GM19395 (cell line): ENCODE measurements around the gene CASP4.
"Not testable (repeated sequence)": the region's sequence is repeated elsewhere in the genome, so short reads cannot be mapped to it uniquely, and the experiment has no call there.

Experiments used
- ATAC-seq: cut with Tn5 transposase; IDR thresholded peaks from one replicate; pipeline ENCODE4 v1.9.1; 2021; ENCODE audit warnings: mild to moderate bottlenecking, moderate library complexity; ENCODE audit not compliant: unreplicated experiment

Gene CASP4

DNA sequence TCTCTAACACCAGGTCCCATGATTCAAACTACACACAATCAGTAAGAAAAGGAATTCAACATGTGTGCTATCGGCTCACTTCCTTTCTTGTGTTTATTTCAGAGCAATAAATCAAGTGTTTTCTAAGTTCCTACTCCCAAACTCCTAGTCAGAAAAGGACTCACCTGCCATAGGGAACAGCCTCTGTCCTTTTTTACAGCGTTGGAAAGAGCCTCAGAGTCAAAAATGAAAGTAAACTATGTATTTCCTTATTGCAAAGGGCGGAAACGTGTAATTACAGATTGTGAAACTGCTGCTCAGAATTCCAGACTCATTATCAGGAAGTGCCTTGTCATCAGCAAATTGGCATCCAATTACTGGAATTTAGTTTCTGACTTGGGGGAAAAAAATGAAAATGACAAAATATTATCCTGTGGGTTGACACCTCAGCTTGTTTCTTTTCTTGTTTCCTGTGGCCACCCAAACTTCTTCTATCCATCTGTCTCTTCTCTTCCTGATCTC, at the start of gene CASP4:
CASP4 (minus strand) TSS at position 220 of the 501 bp plus-strand sequence; CDS start at position 171, 49 bp downstream.
- peak; percentile 93 for ATAC-seq

DNA sequence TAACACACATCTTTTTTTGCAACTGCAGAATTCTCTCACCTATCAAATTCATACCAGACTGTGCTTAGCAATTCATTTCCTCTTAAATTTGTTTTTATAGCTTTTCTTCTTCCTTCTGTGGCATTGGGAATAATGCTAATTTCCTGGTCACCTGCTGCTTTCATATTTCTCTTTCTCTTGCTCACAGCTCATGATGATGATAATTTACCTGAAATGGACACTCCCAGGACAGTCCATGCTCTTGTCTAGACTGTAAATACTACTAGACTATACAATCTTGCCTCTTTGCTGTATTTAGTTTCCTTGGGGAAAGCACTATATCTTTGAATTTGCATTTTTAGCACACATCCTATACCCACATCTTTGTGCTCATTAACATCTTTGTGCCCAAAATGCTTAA, 39.1 kb upstream of the CASP4 start:
- ATAC-seq = no peak

DNA sequence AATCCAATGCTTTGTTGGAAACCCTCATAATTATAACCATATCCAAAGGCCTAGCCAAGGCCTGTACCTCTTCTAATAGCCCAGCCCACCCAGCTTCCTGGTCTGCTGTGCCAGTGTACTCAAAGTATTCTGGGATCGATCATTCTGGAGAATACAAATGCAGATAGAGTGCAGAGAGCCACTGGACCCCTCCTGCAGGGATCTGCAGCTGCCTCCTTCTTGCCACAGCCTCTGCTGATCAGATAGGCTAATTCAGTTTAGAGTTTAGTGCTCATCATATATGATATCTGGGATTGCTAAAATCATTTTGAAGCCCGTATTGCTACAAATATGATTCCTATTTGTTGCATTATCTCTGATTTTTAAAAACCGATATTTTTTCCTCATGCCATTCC, 37.1 kb upstream of the CASP4 start:
- no peak for ATAC-seq

DNA sequence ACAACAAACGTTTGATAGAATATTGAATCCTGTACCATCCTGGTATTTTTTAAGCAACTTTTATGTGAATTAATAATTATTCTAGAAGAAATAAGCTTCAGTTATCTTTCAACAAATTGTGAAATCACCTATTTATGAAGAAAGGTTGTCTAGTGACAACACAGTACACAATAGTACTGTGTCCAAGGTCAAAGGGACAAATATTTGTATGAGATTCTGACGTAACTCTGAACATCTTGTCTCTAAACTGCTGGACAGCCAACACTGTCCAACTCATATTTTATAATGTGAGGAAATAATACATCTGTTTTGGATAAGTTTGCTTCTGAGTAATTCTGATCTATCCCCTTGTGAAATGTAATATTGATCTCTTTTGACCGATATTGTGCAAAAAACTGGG, 35.6 kb upstream of the CASP4 start:
- ATAC-seq = no peak

DNA sequence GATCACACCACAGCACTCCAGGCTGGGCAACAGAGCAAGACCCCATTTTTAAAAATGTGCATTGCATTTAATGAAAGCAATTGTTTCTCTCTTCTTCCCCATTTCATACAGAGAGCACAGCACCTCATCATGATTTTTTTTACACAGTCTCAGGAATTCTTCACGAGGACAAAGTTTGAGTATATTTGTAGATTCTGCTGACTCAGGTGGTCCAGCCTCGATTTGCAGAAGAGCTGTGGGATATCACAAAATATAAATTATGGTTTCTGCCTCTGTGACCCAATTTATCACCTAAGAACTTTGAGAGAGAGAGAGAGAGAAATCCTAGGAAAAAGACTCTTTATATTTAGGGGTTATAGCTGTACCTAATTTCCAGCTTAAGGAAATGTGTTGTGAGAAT, 34.8 kb upstream of the CASP4 start:
- ATAC-seq = no peak

DNA sequence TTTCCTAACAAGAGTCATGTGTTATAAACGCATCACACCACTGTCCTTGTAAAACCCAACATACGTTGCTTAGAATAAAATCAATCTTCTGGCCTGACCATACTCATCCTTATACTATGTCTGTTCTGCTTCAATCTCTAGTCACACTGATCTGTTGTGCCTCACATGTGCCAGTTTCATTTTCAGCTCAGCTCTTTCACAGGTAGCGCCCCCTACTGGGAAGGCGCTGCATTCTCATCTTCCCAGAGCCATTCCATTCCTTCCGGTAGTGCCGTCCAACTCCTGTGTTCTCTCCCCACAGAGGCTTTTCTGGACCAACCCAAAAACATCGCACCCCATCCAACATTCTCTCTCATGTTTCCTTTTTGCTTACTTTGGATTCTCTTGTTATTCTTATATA, 32.4 kb upstream of the CASP4 start:
- peak; percentile 88 for ATAC-seq

DNA sequence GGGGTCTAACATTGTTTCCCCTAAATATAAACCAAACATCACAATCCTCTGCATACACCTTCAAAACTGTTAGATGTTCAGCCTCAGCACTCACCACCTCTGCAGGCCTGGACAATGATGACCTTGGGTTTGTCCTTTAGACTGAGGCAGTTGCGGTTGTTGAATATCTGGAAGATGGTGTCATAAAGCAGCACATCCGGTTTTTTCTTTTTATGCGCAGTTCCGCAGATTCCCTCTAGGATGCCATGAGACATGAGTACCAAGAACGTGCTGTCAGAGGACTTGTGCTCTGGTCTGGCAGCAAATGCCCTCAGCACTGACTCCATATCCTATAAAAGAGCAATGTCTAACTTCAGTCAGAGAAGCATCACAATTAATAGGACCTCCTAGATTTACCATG, 31.8 kb upstream of the CASP4 start:
- no peak for ATAC-seq

DNA sequence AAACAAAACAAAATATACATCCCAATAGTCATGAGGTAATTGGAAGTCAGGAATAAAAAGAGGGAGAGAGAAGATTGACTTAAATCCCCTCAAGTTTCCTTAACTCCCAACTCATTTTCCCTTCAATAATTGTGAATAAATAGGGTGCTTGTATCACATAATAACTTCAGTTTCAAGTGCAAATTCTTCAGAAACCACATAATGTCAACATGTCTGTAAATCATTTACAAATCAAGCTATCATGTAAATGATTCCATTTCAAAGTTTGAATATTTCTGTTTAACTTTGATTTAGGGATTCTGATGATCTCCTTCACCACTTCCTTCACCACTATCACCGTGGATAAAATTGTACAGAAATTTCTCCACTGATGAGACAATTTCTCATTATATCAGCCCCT, 31.3 kb upstream of the CASP4 start:
- no peak for ATAC-seq

DNA sequence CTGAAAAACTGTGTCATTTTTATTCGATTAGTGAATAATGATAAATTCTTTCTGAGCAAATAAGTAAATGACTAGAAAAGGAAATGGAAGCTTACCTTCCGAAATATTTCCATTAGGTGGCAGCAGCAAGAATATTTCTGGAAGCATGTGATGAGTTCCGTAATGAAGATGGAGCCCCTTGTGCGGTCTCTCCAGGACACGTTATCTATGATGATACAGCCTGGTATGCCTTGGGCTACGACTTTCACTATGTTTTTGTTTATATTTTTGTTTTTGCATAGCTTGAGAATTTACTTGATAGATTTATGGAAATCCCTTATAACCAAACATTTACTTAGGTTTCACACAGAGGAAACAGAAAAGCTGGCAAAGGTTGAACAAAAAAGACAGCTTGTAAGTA, 28.9 kb upstream of the CASP4 start:
- ATAC-seq = no peak

DNA sequence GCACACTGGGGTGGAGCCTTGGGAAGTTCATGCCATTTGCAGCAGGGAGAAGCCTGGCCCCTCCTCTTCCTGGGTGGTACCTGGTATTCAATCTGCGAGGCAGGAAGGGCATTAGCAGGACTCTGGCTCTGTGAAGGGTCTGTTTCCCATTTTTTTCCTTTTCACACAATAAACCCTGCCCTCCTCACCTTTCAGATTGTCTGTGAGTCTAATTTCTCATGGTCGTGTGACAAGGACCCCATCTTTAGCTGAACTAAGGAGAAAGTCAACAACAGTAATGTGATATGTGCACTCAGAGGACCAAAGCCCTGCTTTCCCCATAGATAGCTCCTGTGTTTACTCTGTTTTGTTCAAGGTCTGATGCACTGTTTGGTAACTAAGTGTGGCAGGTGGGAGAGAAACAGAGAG, 26.6 kb upstream of the CASP4 start:
- no peak for ATAC-seq

DNA sequence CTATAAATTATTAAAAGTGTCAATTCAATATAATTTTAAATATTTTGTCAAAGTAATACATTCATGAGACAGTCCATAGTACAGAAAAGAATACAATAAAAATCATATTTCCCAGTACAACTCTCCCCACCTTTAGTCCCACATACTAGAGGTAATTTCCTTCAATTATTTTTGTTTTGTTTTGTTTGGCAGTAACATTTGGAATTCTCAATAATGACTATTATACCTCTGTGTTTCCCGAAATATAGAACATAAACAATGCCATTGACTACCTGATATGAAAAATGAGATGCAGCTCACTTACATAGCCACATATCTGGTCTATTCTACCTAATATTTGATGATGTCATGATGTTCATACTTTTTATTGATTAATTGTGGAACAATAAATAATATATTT, 24.4 kb upstream of the CASP4 start:
- no peak for ATAC-seq

DNA sequence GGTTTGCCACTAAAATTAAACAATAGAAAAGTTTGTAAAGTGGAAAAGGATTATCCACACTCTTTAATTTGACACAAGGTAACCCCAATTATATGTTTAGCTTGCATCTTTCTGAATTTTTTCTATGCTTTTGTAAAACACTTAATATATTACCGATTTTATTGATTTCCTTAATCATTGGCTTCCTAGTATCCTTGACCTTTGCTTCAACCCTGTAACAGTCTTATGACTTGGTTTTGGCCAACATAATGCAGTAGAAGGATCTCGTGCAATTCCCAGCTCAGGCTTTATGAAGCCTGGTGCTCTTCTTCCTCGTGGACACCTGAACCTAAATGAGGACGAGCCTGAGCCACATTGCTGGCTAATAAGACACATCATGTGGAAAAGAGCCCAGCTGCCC, 23.6 kb upstream of the CASP4 start:
- ATAC-seq = no peak

DNA sequence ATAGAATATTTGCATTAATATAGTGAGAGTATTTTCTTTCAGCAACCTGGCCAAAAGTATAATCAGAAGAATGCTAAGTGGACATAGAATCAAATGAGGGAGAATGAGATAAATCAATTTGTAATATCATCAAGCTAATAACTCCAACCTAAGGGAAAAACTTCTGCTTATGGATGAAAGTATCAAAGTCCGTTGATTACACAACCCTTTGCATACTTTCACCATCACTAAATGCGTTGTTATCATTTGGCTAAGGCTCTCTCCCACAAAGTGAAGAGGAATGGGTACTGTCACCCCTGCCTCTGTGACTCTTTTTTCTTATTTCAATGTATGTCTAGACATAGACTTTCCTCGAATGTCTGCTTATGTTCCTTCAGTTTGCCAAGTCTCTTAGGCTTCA, 16.4 kb upstream of the CASP4 start:
- no peak for ATAC-seq

DNA sequence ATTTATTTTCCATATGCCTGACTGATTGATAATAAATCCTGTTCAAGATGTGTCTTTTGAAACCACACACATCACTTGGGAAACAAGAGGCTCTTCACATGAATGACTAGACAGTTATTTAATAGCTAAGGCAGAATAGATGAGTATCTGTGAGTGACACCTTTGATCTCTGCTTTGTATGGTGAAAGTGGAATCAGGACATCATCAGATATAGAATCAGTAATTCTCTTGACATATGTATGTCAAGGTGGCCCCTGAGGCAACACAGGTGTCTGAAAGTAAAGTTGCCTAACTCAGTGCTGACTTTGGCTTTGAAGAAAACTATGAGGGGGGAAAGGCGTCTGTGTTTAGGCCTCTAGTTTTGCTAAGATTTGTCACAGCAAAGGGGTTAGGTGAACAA, 11.5 kb upstream of the CASP4 start:
- ATAC-seq = no peak

DNA sequence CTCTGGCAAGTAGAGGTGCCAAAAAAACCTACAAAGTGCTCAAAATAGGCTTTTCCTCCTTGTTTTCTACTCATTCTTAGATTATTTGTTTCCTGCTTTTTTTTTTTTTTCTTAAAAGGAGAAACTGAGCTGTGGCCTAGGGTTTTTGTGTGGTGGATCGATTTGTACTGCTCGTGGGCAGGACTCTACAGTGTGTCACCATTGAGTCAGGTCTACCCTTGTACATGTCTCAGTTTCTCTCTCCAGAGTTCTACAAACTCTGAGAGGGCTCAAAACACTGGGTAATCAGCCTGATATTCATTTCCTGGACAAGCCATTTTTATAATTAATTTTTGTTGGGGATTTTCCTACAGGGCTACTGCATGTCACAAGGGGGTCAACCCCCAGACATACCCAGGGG, 5.2 kb upstream of the CASP4 start:
- no peak for ATAC-seq

DNA sequence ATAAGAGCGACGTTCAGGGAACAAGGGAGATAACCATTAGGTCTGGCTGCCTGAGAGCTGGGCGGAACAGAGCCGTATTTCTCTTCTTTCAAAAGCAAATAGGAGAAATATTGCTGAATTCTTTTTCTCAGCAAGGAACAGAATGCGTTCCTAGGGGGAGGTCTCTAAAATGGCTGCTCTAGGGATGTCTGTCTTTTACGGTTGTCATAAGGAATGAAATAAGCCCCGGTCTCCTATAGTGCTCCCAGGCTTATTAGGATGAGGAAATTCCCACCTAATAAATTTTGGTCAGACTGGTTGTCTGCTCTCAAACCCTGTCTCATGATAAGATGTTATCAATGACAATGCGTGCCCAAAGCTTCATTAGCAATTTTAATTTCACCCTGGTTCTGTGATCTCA, 4.5 kb upstream of the CASP4 start:
- ATAC-seq = not testable (repeated sequence)

DNA sequence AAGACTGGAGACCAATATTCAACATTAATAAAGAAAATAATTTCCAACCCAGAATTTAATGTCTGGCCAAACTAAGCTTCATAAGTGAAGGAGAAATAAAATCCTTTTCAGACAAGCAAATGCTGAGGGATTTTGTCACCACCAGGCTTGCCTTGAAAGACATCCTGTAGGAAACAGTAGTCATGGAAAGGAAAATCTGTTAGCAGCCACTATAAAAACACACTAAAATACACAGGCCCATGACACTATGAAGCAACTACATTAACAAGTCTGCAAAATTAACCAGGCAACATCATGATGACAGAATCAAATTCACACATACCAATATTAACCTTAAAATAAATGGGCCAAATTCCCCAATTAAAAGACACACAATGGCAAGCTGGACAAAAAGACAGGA, 2.4 kb upstream of the CASP4 start:
- ATAC-seq = no peak

DNA sequence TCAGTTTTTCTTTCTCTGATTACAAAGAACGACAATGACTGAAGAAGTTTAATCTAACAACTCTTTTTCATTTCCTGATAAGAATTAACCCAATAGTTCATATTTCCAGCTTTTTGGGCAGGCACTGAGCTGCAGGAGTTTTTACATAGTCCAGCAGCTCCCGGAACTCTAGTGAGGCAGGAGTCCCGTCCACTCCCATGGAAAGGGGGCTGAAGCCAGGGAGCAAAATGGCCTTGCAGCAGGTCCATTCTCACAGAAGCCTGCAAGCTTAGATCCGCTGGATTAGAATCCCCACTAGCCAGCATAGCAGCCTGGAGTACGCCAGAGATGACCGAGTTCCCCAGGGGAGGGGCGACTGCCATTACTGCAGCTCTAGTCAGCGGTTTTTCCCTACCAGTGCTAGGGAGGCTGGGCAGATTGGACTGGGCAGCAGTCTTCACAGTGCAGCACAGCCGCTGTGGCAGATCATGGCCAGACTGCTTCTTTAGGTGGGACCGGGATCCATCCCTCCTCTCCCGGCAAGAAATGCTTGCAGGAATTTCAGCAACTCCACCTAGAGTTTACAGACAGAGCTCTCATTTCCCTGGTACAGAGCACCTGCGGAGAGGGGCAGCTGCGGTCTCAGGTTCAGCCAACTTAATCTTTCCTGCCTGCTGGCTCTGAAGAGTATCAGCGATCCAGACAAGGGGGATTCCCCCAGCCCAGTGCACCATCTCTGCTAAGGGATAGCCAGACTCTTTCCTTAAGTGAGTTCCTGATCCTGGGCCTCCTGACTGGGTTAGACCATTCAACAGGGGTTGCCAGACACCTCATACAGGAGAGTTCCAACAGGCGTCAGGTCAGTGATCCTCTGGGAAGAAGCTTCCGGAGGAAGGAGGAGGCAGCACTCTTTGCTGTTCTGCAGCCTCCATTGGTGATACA, 742 bp upstream of the CASP4 start:
- peak; percentile 12 for ATAC-seq

DNA sequence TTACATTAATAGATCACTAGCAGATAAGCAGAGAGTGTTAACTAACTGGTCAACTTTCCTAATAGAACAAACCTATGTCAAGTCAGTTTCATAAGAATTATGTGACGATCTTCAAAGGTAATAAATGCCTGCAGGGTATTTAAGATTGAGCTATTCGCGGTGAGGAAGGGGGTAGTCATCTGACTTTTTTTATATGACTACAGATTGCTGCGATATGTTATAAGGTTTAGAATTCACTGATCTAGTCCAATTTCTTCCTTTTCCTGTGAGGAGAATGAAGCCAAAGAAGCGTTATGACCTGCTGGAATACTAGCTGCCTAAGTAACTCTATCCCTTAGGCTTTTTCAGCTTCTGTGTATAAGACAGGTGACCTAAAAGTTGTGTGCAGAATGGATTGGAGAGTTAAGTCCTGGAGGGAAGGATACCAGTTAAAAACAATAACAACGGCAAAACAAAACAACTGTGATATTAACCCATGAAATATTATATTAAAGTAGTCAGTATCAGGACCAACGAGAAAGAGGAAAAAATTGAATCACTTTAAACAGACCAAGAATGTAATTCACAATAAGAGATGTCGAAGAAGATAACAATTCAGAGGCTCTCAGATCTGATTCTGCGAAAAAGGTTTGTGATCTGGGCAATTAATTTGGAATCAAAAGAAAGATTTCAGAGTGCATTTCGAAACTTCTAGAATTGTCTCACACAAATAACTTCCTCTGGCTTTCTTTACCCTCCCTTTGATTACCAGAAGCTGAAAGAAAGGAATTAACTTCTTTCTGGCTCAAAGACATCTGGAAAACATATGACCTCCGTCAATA, 630 bp downstream of the CASP4 start:
- peak; percentile 31 for ATAC-seq

DNA sequence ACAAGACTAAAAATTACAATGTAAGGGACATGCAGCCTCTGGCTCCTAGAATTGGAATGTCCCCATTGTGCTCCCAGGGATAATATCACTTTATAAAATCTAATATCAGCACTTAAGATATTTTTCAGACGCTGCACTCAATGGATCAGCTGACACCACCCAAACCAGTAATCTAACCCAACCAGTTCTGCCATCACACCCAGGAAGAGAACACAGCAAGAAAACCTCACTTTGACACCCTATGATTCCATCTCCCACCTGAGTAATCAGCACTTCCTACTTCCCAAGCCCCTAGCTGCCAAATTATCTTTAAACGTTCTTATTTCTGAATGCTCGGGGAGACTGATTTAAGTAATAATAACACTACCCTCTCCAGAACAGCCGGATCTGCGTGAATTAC, 2.6 kb downstream of the CASP4 start:
- ATAC-seq = no peak

DNA sequence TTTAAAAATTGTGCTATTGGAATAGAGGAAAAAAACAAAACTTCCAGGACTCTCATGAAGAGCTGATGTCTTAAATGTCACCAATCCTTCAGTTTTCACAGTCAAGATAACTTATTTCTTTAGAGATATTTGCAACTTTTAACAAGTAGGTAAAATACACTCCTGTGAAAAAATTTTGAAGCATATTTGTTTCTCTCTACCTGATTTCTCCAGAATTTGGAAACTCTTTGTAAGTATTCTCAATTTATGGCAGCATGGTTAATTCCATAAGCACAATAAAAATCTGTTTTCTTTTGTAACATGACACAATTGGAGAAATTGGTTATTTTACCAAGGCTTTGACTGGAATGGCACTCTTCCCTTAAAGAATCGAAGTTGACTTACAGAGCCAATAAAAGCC, 4.1 kb downstream of the CASP4 start:
- no peak for ATAC-seq

DNA sequence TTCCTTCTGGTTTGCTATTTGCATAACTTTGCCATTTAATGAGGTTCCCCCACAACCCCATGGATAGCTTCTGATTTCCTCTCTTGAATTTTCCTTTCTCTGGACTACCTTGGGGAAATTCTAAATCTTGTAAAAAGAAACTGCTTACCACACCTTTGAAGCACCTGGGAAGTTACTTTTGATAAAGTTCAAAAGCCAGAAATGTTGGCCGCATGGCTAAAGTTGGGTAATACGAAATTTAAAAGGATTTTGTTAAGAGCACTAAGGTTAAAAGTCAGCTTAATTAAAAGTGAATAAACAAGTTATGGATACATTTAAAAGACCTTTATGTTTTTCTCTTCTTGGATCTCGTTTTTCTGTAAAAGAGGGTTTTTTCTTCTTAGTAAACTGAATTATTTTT, 5.5 kb downstream of the CASP4 start:
- no peak for ATAC-seq
